ENCODE data around the gene GFPT2.

The GFPT2 gene

DNA sequence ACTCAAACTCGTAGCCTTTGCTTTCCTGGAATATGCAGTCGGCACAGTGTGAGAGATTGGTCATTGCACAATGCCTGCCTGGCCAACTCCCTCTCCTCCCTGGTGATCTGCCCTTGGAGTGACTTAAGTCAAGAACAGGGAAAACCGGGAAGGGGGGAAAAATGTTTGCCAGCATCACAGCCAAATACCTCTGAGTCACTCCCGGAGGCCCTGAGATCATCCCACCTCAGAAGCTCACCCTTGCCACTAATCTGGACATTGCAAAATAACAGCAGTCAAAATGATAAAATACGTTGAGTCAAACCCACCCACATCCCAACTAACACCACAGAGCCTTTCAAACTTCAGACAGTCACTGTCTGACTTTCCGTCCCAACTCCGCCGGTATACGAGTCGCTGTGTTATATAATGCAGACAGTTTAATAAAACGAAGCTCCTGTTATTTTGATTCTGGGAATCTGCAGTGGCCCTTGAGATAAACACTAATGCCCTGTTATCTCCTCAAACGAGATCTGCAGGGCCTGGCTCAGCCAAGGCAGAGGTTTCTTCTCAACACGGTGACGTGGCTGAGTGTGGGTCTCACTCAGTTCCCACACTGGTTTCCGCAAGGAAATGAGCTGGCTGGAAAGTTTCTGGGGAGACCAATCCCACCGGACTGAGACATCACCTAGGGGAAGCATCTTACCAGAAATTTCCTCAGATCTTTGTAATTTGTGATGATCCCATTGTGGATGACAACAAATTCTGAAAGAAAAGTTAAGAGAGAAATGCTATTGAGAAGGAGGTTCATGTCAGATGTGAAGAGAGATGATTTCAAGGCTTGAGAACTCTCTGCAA is 22.1 kb downstream of the GFPT2 start:
- no peak overlapping the region for H3K4me3 ChIP-seq (ENCODE audit: low read depth, low read length)
- DNase-seq (ENCODE audit: low read depth): no peak

DNA sequence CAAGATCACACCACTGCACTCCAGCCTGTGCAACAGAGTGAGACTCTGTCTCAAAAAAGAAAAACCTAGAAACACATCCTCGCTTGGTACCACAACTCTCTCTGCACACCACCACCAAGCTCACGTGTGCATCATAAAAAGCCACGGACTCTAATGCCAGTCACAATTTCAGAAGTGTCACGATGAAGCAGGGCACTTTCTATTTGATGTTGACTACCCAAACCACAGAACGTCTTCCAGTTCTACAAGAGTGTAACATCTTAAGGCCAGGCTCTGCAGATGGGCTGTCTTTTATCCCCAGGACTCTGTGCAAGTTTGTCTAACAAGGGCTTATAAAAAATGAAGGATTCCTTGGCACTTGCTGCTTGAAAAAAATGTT is 22.9 kb downstream of the GFPT2 start:
- no peak for DNase-seq (ENCODE audit: low read depth)
- TF ChIP-seq, protein P1, sequence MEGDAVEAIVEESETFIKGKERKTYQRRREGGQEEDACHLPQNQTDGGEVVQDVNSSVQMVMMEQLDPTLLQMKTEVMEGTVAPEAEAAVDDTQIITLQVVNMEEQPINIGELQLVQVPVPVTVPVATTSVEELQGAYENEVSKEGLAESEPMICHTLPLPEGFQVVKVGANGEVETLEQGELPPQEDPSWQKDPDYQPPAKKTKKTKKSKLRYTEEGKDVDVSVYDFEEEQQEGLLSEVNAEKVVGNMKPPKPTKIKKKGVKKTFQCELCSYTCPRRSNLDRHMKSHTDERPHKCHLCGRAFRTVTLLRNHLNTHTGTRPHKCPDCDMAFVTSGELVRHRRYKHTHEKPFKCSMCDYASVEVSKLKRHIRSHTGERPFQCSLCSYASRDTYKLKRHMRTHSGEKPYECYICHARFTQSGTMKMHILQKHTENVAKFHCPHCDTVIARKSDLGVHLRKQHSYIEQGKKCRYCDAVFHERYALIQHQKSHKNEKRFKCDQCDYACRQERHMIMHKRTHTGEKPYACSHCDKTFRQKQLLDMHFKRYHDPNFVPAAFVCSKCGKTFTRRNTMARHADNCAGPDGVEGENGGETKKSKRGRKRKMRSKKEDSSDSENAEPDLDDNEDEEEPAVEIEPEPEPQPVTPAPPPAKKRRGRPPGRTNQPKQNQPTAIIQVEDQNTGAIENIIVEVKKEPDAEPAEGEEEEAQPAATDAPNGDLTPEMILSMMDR (IDR thresholded peaks at IDR 0.05; ENCODE audit: insufficient read depth, low read depth, low read length, missing control alignments): no peak
- H3K4me3 ChIP-seq (ENCODE audit: low read depth, low read length): no peak overlapping the region

More for the DNA sequence above, 22.1 kb downstream of the GFPT2 start:
- TF ChIP-seq, protein P1 (IDR thresholded peaks at IDR 0.05; ENCODE audit: insufficient read depth, low read depth, low read length, missing control alignments): no peak

DNA sequence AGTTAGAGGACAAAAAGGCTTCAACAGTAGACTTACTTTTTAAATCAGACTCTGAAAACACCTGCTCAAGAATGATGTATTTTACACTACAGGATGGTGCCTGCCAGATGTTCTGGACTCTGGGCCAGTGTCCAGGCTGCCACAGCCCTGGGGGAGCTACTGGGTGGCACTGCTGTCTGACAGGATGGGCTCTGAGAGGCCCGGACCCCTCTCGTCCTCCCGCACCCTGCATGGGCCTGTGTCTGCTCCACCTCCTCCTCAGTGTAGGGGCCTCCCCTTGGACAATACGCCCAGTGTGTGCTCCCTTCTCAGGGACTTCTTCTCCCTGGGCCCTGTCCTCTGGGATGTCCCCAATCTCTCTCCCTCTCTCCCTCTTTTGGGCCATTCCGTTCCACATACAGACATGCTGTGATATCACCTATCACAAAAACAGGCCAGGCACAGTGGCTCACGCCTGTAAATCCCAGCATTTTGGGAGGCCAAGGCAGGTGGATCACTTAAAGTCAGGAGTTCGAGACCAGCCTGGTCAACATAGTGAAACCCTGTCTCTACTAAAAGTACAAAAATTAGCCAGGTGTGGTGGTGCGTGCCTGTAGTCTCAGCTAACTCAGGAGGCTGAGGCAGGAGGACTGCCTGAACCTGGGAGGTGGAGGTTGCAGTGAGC is 23.4 kb downstream of the GFPT2 start:
- no peak overlapping the region for H3K4me3 ChIP-seq (ENCODE audit: low read depth, low read length)
- TF ChIP-seq, protein P1 (IDR thresholded peaks at IDR 0.05; ENCODE audit: insufficient read depth, low read depth, low read length, missing control alignments): no peak
- DNase-seq (ENCODE audit: low read depth): no peak

DNA sequence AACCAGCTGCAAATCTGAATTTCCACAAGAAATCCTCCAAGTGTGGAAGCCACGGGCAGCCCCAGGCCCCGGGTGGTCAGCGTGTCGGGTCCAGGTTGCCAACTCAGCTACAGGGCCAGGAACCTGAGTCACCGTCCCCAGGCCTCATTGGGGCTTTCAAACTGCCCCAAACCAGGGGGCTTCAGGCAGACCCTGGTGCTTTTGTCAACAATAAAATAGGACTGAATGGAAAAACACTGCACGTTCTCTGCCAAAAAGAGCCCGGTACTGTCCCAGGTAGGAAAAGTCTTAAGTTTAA is 24.0 kb downstream of the GFPT2 start:
- DNase-seq (ENCODE audit: low read depth): no peak
- TF ChIP-seq, protein P1 (IDR thresholded peaks at IDR 0.05; ENCODE audit: insufficient read depth, low read depth, low read length, missing control alignments): no peak
- no peak overlapping the region for H3K4me3 ChIP-seq (ENCODE audit: low read depth, low read length)

DNA sequence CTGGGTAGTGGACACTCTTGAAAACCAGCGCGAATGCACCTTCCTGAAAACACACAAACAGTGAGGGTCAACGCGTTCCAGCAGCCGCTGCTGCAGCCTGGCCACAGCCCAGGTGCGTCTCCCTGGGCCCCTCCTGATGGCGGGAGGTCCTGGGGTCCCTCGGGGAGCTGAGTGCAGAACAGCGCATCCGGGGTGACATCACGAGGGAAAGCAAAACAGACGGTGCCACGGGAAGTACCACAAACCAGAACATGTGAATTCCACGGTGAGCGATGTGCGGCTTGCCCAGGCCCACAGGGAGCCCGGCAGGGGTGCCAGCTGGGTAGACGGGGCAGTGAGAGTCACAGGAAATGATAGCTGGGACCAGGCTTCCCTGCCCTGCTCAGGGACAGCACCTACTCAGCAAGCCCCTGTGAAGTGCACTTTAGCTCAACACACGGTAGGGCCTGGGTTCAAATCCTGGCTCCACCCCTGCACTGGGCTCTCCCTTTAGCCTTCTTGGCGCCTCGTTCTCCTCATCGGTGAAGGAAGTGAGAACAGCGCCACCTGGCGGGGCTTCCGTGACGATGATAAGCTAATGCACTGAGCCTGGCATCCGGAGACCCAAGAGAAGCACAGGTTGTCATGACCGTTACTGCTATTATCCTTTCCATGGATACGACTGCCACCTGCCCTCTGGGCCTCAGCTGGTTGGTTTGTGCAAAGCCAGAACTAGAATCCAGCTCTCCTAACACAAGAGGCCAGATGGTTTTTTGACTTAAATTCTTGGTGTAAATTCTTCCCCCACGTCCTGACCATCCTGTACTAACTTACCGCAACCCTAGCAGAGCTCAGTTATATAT is 24.6 kb downstream of the GFPT2 start:
- peak; percentile 82 for DNase-seq (ENCODE audit: low read depth)
- TF ChIP-seq, protein P1 (IDR thresholded peaks at IDR 0.05; ENCODE audit: insufficient read depth, low read depth, low read length, missing control alignments): peak; percentile 81

DNA sequence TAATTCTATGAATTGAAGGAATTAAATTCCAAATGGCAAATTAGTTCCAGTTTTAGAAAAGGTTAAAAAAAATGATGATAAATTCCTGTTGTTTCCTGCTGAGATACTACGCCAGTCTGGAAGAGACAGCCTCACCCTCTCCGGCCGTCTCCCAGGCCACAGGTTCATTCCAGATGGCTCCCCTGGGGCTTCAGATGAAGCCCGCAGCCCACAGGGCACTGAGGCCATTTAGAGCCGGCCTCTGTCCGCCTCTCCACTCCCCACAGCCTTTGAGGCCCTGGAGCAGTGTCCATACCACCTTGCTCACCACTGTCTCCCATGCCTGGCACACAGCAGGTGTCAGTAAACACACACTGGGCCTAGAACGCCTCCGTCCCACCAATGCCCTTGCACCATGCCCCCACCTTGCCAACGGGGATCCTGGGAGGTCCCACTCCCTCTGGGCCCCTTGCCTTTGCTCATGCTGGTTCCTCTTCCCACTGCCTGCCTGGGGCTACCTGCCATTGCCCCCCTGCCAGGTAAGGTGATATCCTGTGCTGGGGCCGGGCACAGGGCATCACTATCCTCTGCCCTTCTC is 26.1 kb downstream of the GFPT2 start:
- TF ChIP-seq, protein P1 (IDR thresholded peaks at IDR 0.05; ENCODE audit: insufficient read depth, low read depth, low read length, missing control alignments): no peak
- no peak for DNase-seq (ENCODE audit: low read depth)
- H3K4me3 ChIP-seq (ENCODE audit: low read depth, low read length): no peak overlapping the region

More for the DNA sequence above, 24.6 kb downstream of the GFPT2 start:
- H3K4me3 ChIP-seq (ENCODE audit: low read depth, low read length): no peak overlapping the region

Measured in GM12865 (cell line).